Measurements from ENCODE around the gene DHX9. TPM values are rescaled to one million over a fixed set of nuclear protein-coding genes. Genes with fewer than 3 reads are reported as not detected.

The DHX9 gene
- total and polyA plus RNA-seq, 2 experiments from 2014 or later = 151 to 262 TPM

DNA sequence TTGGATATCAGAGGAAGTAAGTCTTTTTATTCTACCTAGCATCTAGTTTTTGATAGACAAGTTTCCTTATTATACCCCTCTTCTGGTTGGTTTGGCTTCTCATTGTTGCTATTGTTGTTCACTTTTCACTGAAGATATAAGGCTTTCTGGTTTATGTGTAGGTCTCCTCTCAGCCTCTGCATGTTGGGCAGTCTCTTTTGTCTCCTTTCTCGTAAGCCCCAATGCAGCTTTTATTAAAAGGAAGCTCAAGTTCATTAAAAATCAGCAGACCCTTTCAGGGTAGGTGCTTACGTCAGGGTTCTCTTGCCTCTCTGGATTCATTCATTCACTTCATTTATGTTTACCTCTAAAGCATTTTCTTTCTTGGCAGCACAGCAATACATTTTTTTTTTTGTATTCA, 4.8 kb upstream of the DHX9 start (continued):
- TF ChIP-seq, protein P1, sequence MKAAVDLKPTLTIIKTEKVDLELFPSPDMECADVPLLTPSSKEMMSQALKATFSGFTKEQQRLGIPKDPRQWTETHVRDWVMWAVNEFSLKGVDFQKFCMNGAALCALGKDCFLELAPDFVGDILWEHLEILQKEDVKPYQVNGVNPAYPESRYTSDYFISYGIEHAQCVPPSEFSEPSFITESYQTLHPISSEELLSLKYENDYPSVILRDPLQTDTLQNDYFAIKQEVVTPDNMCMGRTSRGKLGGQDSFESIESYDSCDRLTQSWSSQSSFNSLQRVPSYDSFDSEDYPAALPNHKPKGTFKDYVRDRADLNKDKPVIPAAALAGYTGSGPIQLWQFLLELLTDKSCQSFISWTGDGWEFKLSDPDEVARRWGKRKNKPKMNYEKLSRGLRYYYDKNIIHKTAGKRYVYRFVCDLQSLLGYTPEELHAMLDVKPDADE (IDR thresholded peaks at IDR 0.05) = no peak
- TF ChIP-seq JUNB (IDR thresholded peaks at IDR 0.05; ENCODE audit: unreplicated experiment) (no peak), CREB1 (CRISPR knock-in tag; IDR thresholded peaks at IDR 0.05; ENCODE audit: low read depth) (no peak)

DNA sequence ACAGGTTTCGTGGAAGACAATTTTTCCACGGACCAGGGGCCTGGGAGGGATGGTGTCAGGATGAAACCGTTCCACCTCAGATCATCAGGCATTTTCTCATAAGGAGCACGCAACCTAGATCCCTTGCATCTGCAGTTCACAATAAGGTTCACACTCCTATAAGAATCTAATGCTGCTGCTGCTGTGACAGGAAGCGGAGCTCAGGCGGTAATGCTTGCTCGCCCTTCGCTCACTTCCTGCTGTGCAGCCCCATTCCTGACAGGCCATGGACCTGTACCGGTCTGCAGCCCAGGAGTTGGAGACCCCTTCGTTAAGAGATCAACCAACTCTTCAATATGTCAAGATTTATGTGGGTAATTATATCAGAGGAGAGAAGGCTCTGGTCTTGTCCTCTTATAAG, 3.3 kb upstream of the DHX9 start:
- H3K27me3 Mint-ChIP-seq (ENCODE audit: insufficient read depth, low read depth, poor library complexity) = peaks cover 8% of the 10 kb centered on the region
- Histone ChIP-seq H3K9me2 (ENCODE audit: insufficient read depth) (0 out of 2 replicates have a peak, but pooled peaks cover 3% of the 10 kb centered on the region), H3K27me3 (ENCODE audit: insufficient read depth) (no peaks in the 10 kb centered on the region), H2AFZ (no peak overlapping the region), H3F3A (replicated peaks; ENCODE audit: low read depth) (peaks cover 4% of the 10 kb centered on the region; the same call in 1 of the 2 replicates), H3K4me3 (no peak overlapping the region), H3K79me2 (replicated peaks; ENCODE audit: insufficient read depth) (peaks cover 16% of the 10 kb centered on the region), H3K4me2 (no peak overlapping the region), H4K20me1 (replicated peaks; ENCODE audit: insufficient read depth) (peaks cover 10% of the 10 kb centered on the region), H3K27ac (ENCODE audit: low read depth) (no peak overlapping the region), H3K4me1 (ENCODE audit: insufficient read depth) (peaks cover 6% of the 10 kb centered on the region), H3K36me3 (ENCODE audit: insufficient read depth) (no peaks in the 10 kb centered on the region; the same call in 1 of the 2 replicates)
- H3K27ac Mint-ChIP-seq = no peak overlapping the region
- H3K36me3 Mint-ChIP-seq (ENCODE audit: low read depth) = peaks cover 16% of the 10 kb centered on the region
- no peak for ATAC-seq
- DNase-seq (ENCODE audit: low spot score) = no peak
- peaks cover 6% of the 10 kb centered on the region for H3K4me1 Mint-ChIP-seq
- H3K4me3 Mint-ChIP-seq = no peak overlapping the region
- peaks cover 4% of the 10 kb centered on the region; the same call in 1 of the 3 replicates for H3K9me3 Mint-ChIP-seq
- TF ChIP-seq EZH2 (IDR thresholded peaks at IDR 0.05; ENCODE audit: low read depth, unreplicated experiment) (no peak), CREB1 (CRISPR knock-in tag; IDR thresholded peaks at IDR 0.05; ENCODE audit: low read depth) (no peak), EZH2phosphoT487 (IDR thresholded peaks at IDR 0.05; ENCODE audit: unreplicated experiment) (no peak), JUNB (IDR thresholded peaks at IDR 0.05; ENCODE audit: unreplicated experiment) (no peak), ZNF331 (CRISPR knock-in tag; IDR thresholded peaks at IDR 0.05; ENCODE audit: low read depth) (no peak), POLR2AphosphoS5 (IDR thresholded peaks at IDR 0.05; ENCODE audit: low read depth) (no peak), STAT1 (IDR thresholded peaks at IDR 0.05; ENCODE audit: unreplicated experiment) (no peak), NANOG (IDR thresholded peaks at IDR 0.05; ENCODE audit: borderline replicate concordance) (no peak), ZNF114 (CRISPR knock-in tag; IDR thresholded peaks at IDR 0.05) (no peak)
- TF ChIP-seq, protein P2, sequence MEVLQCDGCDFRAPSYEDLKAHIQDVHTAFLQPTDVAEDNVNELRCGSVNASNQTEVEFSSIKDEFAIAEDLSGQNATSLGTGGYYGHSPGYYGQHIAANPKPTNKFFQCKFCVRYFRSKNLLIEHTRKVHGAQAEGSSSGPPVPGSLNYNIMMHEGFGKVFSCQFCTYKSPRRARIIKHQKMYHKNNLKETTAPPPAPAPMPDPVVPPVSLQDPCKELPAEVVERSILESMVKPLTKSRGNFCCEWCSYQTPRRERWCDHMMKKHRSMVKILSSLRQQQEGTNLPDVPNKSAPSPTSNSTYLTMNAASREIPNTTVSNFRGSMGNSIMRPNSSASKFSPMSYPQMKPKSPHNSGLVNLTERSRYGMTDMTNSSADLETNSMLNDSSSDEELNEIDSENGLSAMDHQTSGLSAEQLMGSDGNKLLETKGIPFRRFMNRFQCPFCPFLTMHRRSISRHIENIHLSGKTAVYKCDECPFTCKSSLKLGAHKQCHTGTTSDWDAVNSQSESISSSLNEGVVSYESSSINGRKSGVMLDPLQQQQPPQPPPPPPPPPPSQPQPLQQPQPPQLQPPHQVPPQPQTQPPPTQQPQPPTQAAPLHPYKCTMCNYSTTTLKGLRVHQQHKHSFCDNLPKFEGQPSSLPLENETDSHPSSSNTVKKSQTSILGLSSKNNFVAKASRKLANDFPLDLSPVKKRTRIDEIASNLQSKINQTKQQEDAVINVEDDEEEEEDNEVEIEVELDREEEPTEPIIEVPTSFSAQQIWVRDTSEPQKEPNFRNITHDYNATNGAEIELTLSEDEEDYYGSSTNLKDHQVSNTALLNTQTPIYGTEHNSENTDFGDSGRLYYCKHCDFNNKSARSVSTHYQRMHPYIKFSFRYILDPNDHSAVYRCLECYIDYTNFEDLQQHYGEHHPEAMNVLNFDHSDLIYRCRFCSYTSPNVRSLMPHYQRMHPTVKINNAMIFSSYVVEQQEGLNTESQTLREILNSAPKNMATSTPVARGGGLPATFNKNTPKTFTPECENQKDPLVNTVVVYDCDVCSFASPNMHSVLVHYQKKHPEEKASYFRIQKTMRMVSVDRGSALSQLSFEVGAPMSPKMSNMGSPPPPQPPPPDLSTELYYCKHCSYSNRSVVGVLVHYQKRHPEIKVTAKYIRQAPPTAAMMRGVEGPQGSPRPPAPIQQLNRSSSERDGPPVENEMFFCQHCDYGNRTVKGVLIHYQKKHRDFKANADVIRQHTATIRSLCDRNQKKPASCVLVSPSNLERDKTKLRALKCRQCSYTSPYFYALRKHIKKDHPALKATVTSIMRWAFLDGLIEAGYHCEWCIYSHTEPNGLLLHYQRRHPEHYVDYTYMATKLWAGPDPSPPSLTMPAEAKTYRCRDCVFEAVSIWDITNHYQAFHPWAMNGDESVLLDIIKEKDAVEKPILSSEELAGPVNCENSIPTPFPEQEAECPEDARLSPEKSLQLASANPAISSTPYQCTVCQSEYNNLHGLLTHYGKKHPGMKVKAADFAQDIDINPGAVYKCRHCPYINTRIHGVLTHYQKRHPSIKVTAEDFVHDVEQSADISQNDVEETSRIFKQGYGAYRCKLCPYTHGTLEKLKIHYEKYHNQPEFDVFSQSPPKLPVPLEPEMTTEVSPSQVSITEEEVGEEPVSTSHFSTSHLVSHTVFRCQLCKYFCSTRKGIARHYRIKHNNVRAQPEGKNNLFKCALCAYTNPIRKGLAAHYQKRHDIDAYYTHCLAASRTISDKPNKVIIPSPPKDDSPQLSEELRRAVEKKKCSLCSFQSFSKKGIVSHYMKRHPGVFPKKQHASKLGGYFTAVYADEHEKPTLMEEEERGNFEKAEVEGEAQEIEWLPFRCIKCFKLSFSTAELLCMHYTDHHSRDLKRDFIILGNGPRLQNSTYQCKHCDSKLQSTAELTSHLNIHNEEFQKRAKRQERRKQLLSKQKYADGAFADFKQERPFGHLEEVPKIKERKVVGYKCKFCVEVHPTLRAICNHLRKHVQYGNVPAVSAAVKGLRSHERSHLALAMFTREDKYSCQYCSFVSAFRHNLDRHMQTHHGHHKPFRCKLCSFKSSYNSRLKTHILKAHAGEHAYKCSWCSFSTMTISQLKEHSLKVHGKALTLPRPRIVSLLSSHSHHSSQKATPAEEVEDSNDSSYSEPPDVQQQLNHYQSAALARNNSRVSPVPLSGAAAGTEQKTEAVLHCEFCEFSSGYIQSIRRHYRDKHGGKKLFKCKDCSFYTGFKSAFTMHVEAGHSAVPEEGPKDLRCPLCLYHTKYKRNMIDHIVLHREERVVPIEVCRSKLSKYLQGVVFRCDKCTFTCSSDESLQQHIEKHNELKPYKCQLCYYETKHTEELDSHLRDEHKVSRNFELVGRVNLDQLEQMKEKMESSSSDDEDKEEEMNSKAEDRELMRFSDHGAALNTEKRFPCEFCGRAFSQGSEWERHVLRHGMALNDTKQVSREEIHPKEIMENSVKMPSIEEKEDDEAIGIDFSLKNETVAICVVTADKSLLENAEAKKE (CRISPR knock-in tag; IDR thresholded peaks at IDR 0.05) = no peak
- TF ChIP-seq, protein P1 (IDR thresholded peaks at IDR 0.05) = no peak
- TF ChIP-seq, protein P3, sequence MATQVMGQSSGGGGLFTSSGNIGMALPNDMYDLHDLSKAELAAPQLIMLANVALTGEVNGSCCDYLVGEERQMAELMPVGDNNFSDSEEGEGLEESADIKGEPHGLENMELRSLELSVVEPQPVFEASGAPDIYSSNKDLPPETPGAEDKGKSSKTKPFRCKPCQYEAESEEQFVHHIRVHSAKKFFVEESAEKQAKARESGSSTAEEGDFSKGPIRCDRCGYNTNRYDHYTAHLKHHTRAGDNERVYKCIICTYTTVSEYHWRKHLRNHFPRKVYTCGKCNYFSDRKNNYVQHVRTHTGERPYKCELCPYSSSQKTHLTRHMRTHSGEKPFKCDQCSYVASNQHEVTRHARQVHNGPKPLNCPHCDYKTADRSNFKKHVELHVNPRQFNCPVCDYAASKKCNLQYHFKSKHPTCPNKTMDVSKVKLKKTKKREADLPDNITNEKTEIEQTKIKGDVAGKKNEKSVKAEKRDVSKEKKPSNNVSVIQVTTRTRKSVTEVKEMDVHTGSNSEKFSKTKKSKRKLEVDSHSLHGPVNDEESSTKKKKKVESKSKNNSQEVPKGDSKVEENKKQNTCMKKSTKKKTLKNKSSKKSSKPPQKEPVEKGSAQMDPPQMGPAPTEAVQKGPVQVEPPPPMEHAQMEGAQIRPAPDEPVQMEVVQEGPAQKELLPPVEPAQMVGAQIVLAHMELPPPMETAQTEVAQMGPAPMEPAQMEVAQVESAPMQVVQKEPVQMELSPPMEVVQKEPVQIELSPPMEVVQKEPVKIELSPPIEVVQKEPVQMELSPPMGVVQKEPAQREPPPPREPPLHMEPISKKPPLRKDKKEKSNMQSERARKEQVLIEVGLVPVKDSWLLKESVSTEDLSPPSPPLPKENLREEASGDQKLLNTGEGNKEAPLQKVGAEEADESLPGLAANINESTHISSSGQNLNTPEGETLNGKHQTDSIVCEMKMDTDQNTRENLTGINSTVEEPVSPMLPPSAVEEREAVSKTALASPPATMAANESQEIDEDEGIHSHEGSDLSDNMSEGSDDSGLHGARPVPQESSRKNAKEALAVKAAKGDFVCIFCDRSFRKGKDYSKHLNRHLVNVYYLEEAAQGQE (IDR thresholded peaks at IDR 0.05; ENCODE audit: unreplicated experiment) = no peak
